HG02610 (cell line): Measurements from ENCODE around the gene ROMO1.
"Not testable (repeated sequence)": the region's sequence is repeated elsewhere in the genome, so short reads cannot be mapped to it uniquely, and the experiment has no call there.

ENCODE experiments used
- ATAC-seq: cut with Tn5 transposase; IDR thresholded peaks from one replicate; pipeline ENCODE4 v1.9.1; 2021; ENCODE audit warnings: mild to moderate bottlenecking, moderate library complexity; ENCODE audit not compliant: unreplicated experiment

The ROMO1 gene

GRCh38 chr20:35680452-35681183 lies 18.6 kb upstream of the ROMO1 start:
- no peak for ATAC-seq

GRCh38 chr20:35681960-35682359 lies 17.2 kb upstream of the ROMO1 start:
- no peak for ATAC-seq

DNA sequence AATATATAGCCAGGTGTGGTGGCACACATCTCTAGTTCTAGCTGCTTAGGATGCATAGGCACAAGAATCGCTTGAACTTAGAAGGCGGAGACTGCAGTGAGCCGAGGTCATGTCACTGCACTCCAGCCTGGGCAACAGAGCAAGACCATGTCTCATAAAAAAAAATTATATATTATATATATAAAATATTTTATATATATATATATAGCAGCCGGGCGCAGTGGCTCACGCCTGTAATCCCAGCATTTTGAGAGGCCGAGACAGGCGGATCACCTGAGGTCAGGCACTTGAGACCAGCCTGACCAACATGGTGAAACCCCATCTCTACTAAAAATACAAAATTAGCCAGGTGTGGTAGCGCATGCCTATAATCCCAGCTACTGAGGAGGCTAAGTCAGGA lies 13.8 kb upstream of the ROMO1 start:
- ATAC-seq = not testable (repeated sequence)

- not testable (repeated sequence) for ATAC-seq
These were observed 12.3 kb upstream of the ROMO1 start for GRCh38 chr20:35686872-35687271.

DNA sequence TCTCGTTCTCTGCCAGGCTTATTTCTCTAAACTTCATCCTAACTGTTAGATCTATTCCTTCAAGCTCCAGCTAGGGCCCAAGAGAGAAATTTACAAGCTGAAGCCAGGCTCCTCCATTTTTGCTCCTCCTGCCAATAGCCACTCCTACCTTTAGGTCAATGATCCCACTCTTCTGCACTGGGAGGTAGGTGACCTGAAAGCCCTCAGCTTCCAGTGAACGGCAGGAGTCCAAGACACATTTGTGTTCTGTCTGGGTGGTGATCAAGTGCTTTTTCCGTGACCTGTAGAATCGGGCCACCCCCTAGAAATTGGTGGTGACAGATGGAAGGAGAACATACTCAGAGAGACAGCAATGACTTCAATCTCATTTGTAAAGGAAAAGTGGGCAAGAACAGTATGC lies 8.9 kb upstream of the ROMO1 start:
- ATAC-seq = no peak

DNA sequence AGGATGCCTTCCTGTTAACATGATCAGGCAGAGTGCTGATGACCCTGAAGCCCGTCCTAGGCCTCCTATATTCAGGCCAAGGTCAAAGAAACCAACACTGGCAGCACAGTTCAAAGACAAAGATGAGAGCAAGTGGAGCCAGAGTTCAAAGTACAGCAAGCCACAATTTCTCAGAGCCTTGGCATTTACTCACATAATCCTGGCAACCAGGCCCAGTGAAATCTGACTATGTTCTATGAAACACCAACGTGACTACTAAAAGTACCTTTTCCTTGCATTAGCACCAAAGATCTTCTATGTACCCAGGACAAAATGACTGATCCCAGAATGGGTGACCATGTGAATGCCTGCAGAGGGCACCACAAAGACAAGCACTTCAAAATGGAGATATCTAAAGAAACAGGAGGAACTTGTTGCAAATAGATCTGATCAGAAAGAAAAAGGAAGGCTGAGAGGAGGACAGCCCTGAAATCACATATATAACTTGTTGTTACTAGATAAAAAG lies 3.9 kb upstream of the ROMO1 start:
- no peak for ATAC-seq

- no peak for ATAC-seq
These were observed 3.2 kb upstream of the ROMO1 start for GRCh38 chr20:35695978-35696377.

GRCh38 chr20:35697696-35698297 lies 1.4 kb upstream of the ROMO1 start:
- ATAC-seq = no peak

GRCh38 chr20:35698298-35699126 lies 693 bp upstream of the ROMO1 start:
- peak; percentile 25 for ATAC-seq

- ATAC-seq = no peak
These were observed 886 bp downstream of the ROMO1 start for GRCh38 chr20:35699957-35700624.

GRCh38 chr20:35700625-35701148 lies 1.5 kb downstream of the ROMO1 start:
- no peak for ATAC-seq

GRCh38 chr20:35702051-35702823 lies 3.0 kb downstream of the ROMO1 start:
- no peak for ATAC-seq

GRCh38 chr20:35702824-35703695 lies 3.9 kb downstream of the ROMO1 start:
- ATAC-seq = no peak

- ATAC-seq = no peak
These were observed 5.5 kb downstream of the ROMO1 start for GRCh38 chr20:35704514-35705261.

DNA sequence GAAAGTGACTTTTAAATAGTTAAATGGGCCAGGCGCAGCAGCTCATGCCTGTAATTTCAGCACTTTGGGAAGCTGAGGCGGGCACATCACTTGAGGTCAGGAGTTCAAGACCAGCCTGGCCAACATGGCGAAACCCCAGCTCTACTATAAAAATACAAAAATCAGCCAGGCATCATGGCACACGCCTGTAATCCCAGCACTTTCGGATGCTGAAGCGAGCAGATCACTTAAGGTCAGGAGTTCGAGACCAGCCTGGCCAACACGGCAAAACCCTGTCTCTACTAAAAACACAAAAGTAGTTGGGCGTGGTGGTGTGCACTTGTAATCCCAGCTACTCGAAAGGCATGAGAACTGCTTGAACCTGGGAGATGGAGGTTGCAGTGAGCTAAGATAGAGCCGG lies 6.7 kb downstream of the ROMO1 start:
- not testable (repeated sequence) for ATAC-seq

GRCh38 chr20:35706591-35707529 lies 7.7 kb downstream of the ROMO1 start:
- ATAC-seq = not testable (repeated sequence)

DNA sequence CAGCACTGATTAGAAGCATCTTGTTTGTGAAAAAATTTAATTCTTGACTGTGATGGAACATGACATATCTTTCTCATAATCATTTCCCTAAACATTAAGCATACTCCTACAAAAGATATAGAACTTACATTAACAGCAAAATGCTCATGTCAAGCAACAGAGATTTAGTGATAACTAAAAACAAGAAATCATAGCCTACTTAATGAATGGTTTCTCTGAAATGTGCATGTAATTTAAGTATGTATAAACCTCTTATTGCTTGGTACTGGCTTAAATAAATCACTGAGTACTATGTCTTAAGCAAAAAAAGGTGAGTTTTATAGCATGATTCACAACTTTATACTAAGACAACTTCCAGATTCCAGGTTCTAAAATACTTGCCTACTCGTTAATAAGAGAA lies 9.3 kb downstream of the ROMO1 start:
- no peak for ATAC-seq
